ENCODE measurements around the gene MUC21. TPM values are rescaled to one million over a fixed set of nuclear protein-coding genes. Genes with fewer than 3 reads are reported as not detected.

The MUC21 gene
- total and polyA plus RNA-seq, 7 donors: 0.01 to 0.07 (median 0.07) TPM; not detected in 4

- DNase-seq (no peak), ATAC-seq (no peak)
- Histone ChIP-seq H3K36me3 (ENCODE audit: insufficient read depth in 1 of 2, low read depth in 1 of 2) (no peaks in the 10 kb centered on the region), H3K4me1 (no peaks in the 10 kb centered on the region), H3K9me3 (no peaks in the 10 kb centered on the region), H3K27me3 (ENCODE audit: insufficient read depth in 3 of 3, low read length in 2 of 3) (peaks cover 0 to 1% (median 0%) of the 10 kb centered on the region in 3 donors), H3K4me3 (no peak overlapping the region), H3K27ac (no peak overlapping the region)
- intact Hi-C loops (cut with DNase I): no loop called here
- WGBS, 3 donors: 81 to 87% (median 86%) methylated on average over 5 of the region's 5 CpGs
- TF ChIP-seq, protein P1, sequence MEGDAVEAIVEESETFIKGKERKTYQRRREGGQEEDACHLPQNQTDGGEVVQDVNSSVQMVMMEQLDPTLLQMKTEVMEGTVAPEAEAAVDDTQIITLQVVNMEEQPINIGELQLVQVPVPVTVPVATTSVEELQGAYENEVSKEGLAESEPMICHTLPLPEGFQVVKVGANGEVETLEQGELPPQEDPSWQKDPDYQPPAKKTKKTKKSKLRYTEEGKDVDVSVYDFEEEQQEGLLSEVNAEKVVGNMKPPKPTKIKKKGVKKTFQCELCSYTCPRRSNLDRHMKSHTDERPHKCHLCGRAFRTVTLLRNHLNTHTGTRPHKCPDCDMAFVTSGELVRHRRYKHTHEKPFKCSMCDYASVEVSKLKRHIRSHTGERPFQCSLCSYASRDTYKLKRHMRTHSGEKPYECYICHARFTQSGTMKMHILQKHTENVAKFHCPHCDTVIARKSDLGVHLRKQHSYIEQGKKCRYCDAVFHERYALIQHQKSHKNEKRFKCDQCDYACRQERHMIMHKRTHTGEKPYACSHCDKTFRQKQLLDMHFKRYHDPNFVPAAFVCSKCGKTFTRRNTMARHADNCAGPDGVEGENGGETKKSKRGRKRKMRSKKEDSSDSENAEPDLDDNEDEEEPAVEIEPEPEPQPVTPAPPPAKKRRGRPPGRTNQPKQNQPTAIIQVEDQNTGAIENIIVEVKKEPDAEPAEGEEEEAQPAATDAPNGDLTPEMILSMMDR (IDR thresholded peaks at IDR 0.05): no peak
Observed at GRCh38 chr6:30970946-30971345, 12.6 kb upstream of the MUC21 start.

DNA sequence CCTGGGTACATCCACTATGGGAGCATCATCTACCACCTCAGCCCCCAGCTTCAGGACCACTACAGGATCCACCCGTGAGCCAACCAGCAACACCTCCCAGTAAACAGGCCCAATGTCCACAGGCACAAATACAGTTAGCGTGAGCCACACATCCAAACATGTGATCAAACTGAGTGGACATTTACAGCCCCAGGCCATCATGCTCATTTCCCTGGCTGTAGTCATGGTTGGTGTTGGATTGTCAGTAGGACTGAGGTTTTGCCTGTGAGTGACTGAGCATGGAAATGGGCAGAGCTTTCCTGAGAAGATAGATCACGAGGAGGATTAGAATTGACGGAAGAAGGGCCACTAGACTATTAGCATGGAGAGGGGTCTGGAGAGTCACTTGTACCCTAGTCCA lies 10.7 kb upstream of the MUC21 start:
- H3K4me1 ChIP-seq: no peaks in the 10 kb centered on the region
- ATAC-seq: no peak
- no peaks in the 10 kb centered on the region for H3K27me3 ChIP-seq (ENCODE audit: insufficient read depth in 3 of 3, low read length in 2 of 3)
- intact Hi-C loops (cut with DNase I): no loop called here
- H3K27ac ChIP-seq: no peak overlapping the region
- H3K4me3 ChIP-seq: no peak overlapping the region
- DNase-seq: no peak
- no peaks in the 10 kb centered on the region for H3K36me3 ChIP-seq (ENCODE audit: insufficient read depth in 1 of 2, low read depth in 1 of 2)
- WGBS, 3 donors: 89 to 94% (median 94%) methylated on average over 4 of the region's 4 CpGs
- TF ChIP-seq, protein P1 (IDR thresholded peaks at IDR 0.05): no peak
- H3K9me3 ChIP-seq: no peaks in the 10 kb centered on the region

GRCh38 chr6:30974490-30975252 lies 8.8 kb upstream of the MUC21 start:
- Histone ChIP-seq H3K4me3 (no peak overlapping the region), H3K9me3 (no peaks in the 10 kb centered on the region), H3K4me1 (no peaks in the 10 kb centered on the region), H3K27me3 (ENCODE audit: insufficient read depth in 3 of 3, low read length in 2 of 3) (peaks cover 0 to 4% (median 0%) of the 10 kb centered on the region in 3 donors), H3K27ac (no peak overlapping the region), H3K36me3 (ENCODE audit: insufficient read depth in 1 of 2, low read depth in 1 of 2) (no peaks in the 10 kb centered on the region)
- ATAC-seq (no peak), DNase-seq (no peak)
- TF ChIP-seq, protein P1 (IDR thresholded peaks at IDR 0.05): no peak
- intact Hi-C loops (cut with DNase I): no loop called here
- 69 to 77% (median 73%) methylated on average over 4 of the region's 4 CpGs for WGBS, 3 donors

GRCh38 chr6:30979141-30979540 lies 4.4 kb upstream of the MUC21 start:
- DNase-seq (no peak), ATAC-seq (no peak)
- Histone ChIP-seq H3K27me3 (ENCODE audit: insufficient read depth in 3 of 3, low read length in 2 of 3) (peaks cover 0 to 16% (median 0%) of the 10 kb centered on the region in 3 donors), H3K36me3 (ENCODE audit: insufficient read depth in 1 of 2, low read depth in 1 of 2) (no peaks in the 10 kb centered on the region), H3K27ac (no peak overlapping the region), H3K9me3 (no peaks in the 10 kb centered on the region), H3K4me1 (peaks cover 7% of the 10 kb centered on the region), H3K4me3 (no peak overlapping the region)
- WGBS, 3 donors: 13 to 26% (median 18%) methylated on average over 1 of the region's 1 CpG
- intact Hi-C loops (cut with DNase I): no loop called here
- TF ChIP-seq, protein P1 (IDR thresholded peaks at IDR 0.05): no peak
